ENCODE results near the gene CHMP2B. TPM values are rescaled to one million over a fixed set of nuclear protein-coding genes. Genes with fewer than 3 reads are reported as not detected.

The CHMP2B gene, protein sequence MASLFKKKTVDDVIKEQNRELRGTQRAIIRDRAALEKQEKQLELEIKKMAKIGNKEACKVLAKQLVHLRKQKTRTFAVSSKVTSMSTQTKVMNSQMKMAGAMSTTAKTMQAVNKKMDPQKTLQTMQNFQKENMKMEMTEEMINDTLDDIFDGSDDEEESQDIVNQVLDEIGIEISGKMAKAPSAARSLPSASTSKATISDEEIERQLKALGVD
- 56.9 TPM for polyA plus RNA-seq (ENCODE audit: insufficient read length)
- long read RNA-seq, donor 1, transcript CHMP2B-201 (6 exons, 2,557 nt) = major isoform, 33 of 43 reads
- long read RNA-seq, donor 1, partial matches to known transcripts = 10 of 43 reads
- long read RNA-seq, donor 1, other reads (novel, unspliced or antisense) = 0 of 43 reads
- long read RNA-seq, donor 2, transcript CHMP2B-201 (6 exons, 2,557 nt) = major isoform, 29 of 30 reads
- long read RNA-seq, donor 2, partial matches to known transcripts = 0 of 30 reads
- long read RNA-seq, donor 2, other reads (novel, unspliced or antisense) = 0 of 30 reads
- long read RNA-seq, donor 3, transcript CHMP2B-201 (6 exons, 2,557 nt) = major isoform, 20 of 20 reads
- long read RNA-seq, donor 3, partial matches to known transcripts = 0 of 20 reads
- long read RNA-seq, donor 3, other reads (novel, unspliced or antisense) = 0 of 20 reads
- long read RNA-seq, donor 4, partial matches to known transcripts = 0 of 4 reads
- long read RNA-seq, donor 4, other reads (novel, unspliced or antisense) = 0 of 4 reads
- long read RNA-seq, donor 5, transcript CHMP2B-201 (6 exons, 2,557 nt) = major isoform, 31 of 46 reads
- long read RNA-seq, donor 5, partial matches to known transcripts = 13 of 46 reads
- long read RNA-seq, donor 5, other reads (novel, unspliced or antisense) = 0 of 46 reads
- long read RNA-seq, donor 6, transcript CHMP2B-201 (6 exons, 2,557 nt) = major isoform, 28 of 29 reads
- long read RNA-seq, donor 6, partial matches to known transcripts = 0 of 29 reads
- long read RNA-seq, donor 6, other reads (novel, unspliced or antisense) = 0 of 29 reads
- long read RNA-seq, donor 7, transcript CHMP2B-201 (6 exons, 2,557 nt) = major isoform, 36 of 64 reads
- long read RNA-seq, donor 7, partial matches to known transcripts = 26 of 64 reads
- long read RNA-seq, donor 7, other reads (novel, unspliced or antisense) = 0 of 64 reads
- long read RNA-seq, donor 8, transcript CHMP2B-201 (6 exons, 2,557 nt) = major isoform, 11 of 13 reads
- long read RNA-seq, donor 8, partial matches to known transcripts = 0 of 13 reads
- long read RNA-seq, donor 8, other reads (novel, unspliced or antisense) = 0 of 13 reads

DNA sequence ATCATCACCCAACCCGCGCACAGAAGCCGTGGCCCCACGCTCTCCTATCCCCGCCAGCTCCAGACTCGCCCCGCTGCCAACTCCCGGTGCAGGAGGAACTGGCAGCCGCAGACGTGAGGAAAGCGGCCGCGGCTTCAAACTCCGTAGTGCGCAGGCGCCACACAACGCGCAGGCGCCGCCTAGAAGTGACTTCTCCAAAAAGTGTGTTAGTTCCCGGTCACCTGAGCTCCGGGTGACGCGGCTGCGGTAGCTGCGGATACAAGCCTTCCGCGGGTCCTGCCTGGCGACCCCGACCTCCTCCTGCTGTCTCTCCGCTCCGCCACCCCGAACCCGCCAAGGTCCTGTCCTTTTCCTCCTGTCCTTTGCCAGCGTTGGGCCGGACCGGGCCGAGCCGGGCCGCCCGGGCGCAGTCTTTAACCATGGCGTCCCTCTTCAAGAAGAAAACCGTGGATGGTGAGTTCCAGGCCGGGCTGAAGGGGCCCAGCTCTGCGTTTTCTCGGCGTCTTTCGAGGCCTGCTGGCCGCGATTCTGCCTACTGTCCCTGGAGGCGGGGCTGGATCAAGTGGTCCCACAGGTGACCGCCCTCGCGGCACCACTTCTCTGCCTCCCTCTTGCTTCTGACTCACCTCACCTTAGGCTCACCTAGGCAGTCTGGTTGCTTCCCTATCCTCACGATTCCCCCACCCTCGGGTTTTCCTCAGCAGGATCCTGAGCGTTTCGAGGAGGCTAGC is at the start of gene CHMP2B:
TSS of gene CHMP2B (plus strand) at position 206 of the 731 bp plus-strand sequence. CDS start at position 420, 214 bp downstream.
- DNase-seq = peak; percentile 93

DNA sequence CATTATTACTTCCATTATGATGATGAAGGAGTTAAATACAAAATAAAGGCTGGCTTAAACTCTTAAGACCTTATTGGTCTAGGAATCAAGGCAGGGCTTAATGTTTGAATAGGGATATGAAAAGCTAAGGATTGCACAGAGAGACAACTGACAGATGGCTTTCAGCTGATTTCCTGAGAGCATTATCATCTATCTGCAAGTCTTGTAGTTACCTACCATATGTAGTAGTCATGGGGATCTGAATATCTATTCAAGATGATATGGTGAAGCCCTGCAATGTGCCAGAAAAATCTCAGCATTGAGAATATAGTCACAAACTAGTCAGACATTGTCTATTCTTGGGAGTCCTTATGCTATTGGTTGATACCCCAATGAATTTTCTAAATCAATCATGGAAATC is 47.5 kb upstream of the CHMP2B start:
- no peak for DNase-seq

DNA sequence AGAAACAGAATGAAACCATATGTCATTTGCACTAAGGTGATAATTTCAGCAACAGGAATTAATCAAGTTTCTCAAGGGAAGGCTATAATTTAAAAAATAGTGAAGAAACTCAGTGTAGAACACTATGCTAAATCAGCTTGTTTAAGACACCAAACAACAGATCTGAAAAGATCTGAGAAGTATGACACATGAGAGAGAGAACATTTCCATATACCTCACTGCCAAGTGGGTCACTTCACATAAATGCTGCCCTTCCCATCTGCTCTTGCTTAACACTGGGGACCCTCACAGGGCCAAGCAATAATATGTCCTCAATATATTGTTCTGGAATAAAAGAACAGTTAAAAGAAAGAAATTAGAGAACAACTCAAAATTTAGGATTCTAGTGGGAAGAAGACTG is 45.6 kb upstream of the CHMP2B start:
- DNase-seq = no peak

DNA sequence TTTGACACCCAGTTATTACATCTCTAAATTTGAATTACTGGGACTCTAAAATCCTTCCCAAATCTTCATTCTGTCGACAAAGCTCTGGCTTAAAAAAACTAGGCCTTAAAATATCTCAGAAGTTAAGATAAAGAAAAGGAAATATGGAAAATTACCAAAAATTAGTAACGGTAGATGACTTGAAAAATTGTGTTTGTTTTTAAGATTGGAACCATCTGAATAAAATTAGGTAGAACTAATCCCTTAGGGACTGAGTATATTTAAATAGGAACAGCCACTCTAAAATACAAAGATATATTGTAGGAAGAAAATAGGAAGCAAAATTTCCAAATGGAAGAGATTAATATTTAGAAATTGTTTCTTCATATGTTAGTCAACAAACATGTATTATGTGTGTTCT is 45.1 kb upstream of the CHMP2B start:
- DNase-seq = no peak

DNA sequence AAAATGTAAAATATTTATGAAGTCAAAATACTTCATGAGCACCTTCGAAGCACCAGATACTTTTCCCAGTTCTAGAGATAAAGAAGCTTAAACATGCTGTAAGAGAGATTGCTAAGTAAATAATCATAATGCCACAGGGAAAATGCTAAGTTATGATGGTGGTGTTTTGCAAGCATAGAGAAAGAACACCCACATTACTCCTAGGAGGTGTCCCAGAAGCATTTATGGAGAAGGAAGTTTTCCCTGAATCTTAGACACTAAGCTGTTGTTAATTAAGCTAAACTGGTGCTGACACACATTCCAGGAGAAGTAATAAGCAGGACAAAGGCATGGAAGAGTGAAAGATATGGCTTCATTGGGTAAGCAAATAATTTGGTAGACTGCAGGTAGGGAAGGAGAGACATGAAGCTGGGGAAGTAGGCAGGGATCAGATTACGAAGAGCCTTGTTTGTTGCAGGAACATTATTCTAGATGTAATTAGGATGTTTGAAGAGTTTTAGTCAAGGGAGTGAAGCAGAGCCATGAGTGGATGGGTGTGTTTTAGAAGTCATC is 40.4 kb upstream of the CHMP2B start:
- no peak for DNase-seq

DNA sequence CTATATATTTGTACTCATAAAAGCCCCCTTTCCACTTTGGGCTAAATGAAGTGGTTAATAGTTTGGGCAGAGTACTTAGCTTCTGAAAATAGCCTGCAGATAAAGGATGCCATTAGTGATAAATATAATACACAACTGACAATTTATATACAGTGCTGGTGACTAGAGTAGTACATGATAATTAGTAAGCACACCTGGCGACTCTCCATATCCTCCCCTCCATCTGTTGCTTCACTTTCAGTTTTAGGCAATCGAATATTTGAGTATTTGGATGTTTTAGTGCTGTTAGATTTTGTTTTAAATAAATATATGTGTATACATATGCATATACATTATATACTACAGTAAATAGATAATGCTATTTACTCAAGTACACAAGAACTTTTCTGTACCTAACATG is 35.9 kb upstream of the CHMP2B start:
- no peak for DNase-seq

DNA sequence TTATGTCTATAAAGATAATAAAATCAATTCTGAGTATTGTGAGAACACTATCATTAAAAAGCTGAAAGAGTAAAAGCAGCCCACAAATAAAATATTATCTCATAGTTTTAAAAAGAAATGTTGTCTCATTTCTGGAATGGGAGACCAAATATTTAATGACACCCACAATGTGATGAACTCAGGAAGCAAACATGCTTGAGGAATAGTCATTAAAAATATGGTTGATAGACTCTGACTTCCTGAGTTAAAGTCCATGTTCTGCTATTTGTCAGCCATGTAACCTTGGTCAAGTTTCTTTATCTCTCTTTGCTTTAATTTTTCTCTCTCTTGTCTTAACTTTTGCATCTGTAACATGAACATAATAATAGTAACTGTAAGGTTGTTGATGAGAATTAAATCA is 35.5 kb upstream of the CHMP2B start:
- DNase-seq = no peak

DNA sequence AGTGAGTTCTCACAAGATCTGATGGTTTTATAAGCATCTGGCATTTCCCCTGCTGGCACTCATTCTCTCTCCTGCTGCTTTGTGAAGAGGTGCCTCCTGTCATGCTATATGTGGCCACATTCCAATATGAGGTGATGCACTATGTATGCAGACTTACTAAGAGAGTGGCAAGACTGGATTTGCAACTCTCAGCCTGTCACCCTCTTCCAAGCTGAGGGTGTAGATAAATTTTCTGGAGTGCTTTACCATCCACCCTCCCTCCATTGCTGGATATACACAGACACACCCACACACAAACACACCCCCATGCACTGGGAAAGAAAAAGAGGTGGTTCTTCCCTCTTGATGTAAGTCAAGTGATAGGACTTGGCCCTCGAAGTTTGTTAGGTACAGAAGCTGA is 30.2 kb upstream of the CHMP2B start:
- DNase-seq = no peak

DNA sequence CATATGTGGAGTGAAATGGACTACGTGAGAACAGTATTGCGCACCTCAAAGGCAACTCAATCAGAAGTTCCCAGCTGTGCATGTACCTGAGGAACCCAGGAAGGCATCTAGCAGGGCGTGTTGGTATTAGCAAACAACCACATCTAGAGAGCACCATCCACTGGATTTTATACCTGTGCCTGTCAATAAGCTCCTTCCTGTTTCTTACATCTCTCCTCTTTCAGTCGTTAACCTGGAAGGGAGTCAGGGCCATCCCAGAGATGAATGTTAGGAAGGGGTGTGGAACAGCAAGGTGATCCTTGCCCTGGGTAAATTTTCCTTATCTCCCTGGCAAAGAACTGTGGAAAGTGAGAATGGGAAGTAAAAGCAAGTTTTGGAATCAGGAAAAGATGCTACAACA is 29.6 kb upstream of the CHMP2B start:
- DNase-seq = no peak

DNA sequence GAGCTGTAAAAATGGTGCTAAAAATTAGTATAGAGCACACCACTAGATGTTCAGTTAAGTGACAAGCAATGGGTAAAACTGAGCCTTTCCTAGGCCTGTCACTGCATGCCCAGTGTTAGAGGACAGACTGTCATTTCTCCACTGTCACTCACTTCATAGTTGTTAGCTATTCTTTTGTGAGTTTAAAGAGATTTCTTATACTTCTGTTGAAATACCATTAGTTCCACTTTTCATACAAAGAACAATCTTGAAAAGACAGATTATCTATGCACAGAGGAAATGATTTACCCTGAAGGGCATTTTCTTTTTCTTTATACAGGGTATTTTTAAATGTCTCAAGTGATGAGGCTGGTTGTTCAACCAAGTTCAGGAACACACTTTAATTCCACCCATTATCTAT is 28.3 kb upstream of the CHMP2B start:
- DNase-seq = no peak

DNA sequence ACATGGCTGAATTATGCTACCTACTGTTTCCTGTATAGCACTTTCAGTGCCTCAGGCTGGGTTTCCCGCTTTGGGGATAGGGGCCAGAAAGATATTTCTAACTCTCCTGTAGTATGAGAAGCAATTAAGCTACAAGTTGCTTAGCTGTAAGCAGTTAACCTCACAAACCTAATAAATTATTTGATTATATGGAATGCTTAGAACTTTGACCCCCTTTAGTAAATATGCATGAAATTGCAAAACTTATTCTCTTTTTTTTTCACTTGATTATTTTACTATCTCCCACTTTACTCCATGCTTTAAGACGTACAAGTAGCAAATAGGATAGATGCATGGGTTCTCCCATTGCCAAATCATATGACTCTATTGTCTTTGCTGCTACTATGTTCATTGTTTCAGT is 27.5 kb upstream of the CHMP2B start:
- DNase-seq = no peak

DNA sequence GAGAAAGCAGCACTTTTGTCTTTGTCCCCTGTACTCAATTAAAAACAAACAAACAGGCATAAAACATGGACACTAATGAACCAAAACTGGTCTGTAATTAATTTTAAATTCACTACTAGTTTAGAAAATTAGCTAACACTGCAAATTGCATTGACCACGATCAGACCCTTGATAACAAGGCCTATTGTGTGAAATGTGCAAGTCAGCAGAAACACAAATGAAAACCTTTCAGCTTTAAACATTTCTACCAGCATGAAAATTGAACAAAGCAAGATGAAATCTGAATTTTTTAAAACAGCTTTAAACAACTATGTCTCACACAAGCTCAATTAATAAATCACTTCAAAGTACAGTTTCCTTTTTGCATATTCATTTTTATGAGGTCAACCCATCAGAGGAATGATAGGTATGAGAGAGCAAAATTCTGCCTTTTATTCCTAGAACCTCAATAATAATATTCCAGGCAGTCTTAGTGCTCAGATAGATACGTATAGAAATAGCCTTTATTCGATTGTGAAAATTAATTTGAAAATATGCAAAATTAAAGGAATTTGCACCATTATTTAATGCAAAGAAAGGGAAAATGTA is 27.0 kb upstream of the CHMP2B start:
- no peak for DNase-seq

DNA sequence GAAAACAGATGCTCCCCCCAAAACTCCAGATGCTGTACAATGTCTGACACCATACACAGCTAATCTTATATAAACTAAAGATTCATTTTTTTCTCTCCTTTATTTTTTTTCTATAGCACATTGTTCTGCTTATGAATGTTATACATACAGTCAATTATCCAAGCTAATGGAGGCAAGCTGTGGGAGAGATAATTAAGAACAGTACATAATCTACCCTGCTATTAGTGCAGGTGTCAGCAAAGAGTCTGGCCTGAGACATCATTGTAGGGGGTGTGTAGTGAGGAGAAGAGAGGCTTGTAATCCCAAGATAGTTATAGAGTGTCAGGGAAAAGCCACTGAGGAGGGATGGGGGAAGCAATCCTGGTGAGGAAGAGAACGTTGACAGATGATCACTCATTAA is 25.4 kb upstream of the CHMP2B start:
- DNase-seq = no peak

DNA sequence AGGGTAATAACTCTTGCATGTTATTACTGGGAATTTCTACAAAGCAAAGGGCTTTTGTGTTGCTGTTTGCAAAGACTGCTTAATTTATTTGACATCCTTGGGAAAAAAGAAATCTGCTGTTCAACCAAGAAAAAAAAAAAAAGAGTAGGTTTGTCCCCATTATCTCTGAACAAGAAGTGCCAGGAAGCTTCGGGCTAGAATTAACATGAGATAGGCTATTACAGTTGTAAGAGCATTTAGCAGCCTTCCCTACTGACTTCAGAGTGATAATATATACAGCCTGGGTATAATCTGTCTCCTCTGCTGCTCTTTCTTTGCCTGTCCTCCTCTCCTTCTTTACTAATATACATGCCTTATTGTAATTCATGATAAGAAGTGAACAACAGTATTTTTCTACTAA is 23.3 kb upstream of the CHMP2B start:
- DNase-seq = no peak

DNA sequence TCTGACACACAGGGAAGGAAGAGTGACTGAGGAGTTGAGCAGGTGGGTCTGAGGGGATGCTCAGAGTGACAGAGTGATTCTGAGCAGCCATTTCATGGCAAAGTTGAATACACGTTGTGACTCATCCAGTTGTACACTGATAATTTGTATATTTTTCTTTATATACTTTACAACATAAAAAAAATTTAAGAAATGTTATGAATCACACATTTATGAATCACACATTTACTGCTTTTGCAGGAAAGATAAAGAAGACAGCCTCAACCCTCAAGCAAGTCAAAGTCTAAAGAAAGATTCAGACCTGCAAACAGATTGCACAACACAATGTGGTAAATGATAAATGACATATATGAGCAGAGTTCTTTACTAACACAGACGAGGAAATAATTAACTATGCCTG is 21.0 kb upstream of the CHMP2B start:
- no peak for DNase-seq

DNA sequence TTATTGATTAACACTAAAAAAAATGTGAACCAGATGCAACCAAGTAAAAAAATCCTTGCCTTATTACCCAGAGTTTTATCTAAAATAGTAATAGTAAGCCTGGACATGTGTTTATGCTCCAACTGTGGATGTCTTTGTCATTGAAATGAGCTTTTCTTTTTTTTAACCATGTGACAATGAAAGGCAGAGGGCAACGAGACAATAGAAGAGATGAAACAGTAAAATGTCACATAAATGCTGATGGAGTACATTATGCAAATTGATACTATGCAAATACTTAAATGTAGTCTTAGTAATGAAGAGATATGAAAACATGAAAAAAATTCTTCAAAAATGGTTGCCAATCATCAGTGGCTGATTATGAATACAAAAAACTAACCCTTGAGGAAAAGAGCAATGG is 20.5 kb upstream of the CHMP2B start:
- no peak for DNase-seq

DNA sequence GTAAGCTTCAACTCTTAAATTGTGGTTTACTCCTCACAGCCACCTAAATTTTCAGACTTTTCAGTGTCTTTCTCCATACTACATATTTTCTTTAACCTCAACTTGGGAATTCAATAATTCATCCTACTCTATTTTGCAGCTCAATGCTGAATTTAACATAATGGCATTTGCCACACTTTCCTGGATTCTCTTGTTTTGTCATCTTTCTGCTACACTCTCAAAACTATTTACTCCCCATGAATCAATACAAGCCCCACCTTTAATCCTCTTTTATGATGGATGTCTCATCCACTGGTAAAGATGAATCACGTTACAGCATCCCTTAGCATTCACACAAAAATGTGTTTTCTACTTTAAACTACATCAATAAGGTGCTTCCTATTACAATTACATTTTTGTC is 19.6 kb upstream of the CHMP2B start:
- no peak for DNase-seq

DNA sequence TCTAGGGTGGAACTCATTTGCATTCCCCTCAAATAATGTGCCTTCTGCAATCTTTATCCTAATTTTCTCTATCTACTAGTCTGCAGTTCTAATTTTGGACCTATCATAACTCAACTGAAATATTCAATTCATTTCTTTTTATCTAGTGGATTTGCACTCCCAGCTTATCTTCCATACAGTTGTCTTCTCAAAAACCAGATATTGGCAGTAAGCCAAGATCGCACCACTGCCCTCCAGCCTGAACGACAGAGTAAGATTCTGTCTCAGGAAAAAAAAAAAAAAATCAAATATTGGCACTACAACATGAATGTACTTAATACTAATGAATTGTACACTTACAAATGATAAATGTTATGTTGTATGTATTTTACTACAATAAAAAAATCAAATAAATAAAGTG is 18.0 kb upstream of the CHMP2B start:
- no peak for DNase-seq

DNA sequence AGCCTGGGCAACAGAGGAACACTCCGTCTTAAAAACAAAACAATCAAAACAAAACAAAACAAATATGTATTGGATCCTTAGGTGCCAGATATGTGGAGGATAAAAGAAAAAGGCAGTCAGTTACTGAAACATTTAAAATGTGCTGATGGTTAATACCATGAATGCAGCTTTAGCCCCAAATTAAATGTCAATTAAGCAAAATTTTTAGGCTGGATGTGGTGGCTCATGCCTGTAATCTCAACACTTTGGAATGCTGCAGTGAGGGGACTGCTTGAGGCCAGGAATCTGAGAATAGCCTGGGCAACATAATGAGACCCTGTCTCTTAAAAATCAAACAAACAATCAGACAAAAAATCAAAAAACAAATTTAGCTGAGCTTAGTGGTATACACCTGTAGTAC is 8.5 kb upstream of the CHMP2B start:
- DNase-seq = no peak

DNA sequence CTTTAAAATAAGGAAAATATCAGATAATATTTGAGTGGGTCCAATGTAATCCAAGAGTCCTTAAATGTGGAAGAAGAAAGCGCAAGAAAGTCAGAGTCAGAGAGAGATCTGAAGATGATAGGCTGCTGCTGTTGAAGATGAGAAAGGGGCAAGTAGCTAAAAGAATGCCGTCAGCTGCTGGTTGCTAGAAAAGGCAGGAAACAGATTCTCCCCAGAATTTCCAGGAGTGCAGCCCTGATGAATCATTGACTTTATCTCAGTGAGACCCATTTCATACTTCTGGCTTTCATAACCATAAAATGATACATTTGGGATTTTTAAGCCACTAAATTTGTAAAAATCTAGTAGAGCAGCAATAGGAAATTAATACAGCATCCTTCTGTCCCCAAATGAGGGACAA is 7.5 kb upstream of the CHMP2B start:
- DNase-seq = no peak

DNA sequence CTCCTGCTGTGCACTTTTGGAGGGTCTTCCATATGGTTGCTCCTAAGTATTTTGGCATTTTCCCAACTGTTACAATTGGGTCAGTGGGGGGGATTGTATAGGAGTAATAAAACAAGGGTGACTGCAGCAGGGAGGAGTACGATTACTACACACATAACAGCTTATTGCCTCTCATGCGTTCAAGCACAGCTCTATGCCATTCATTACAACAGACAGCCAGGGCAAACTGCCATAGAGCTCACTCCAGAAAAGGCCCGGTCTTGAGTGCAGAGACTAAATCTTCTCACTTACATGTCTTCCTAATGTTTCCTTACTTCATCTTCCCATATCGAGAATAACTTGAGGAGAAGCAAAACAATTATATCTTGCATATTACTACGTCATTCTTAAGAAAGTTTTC is 1.4 kb upstream of the CHMP2B start:
- DNase-seq = no peak

Measured in left kidney (tissue), 8 donors.